A673 (cell line): ENCODE data around the gene PLET1. TPM values are rescaled to one million over a fixed set of nuclear protein-coding genes. Genes with fewer than 3 reads are reported as not detected.

ENCODE experiments used
- BruUV-seq: library from RNA; stranded (reverse); fragments of 400-500 nt; replicated peaks from 2 replicates; lab custom pipeline; 2021; lab: Mats Ljungman, UMichigan
- CTCF ChIA-PET: fragments of 300-600 bp; sonication (Branson Sonifier 250); formaldehyde crosslinking; loops from one replicate; lab custom pipeline; 2022; ENCODE audit warnings: antibody characterized with exemption; lab: Charles Lee
- POLR2A ChIA-PET: fragments of 300-600 bp; sonication (Branson Sonifier 250); formaldehyde crosslinking; loops from one replicate; lab custom pipeline; 2022; ENCODE audit warnings: antibody characterized with exemption; ENCODE audit not compliant: low non-redundant PET; lab: Charles Lee
- DNase-seq: peaks from one replicate; pipeline ENCODE4 v3.0.0-alpha.2; 2015; ENCODE audit warnings: low spot score
- H3K27ac ChIP-seq: fragments of 200-600 bp; sonication (generic); 2 replicates; pipeline ENCODE4 v1.5.1; 2016; ENCODE audit warnings: mixed run types, low read depth, mild to moderate bottlenecking, mixed read lengths, antibody characterized with exemption, low read length; ENCODE audit not compliant: poor library complexity, severe bottlenecking
- H3K27me3 ChIP-seq: fragments of 200-600 bp; sonication (generic); replicated peaks from 2 replicates; pipeline ENCODE4 v1.6.1; 2017; ENCODE audit warnings: mixed run types, low read depth, mild to moderate bottlenecking, mixed read lengths, antibody characterized with exemption, low read length; ENCODE audit not compliant: insufficient read depth, poor library complexity
- H3K36me3 ChIP-seq: fragments of 200-600 bp; sonication (generic); 2 replicates; pipeline ENCODE4 v1.6.1; 2016; ENCODE audit warnings: mixed run types, mild to moderate bottlenecking, mixed read lengths, antibody characterized with exemption, low read length; ENCODE audit not compliant: insufficient read depth, poor library complexity, severe bottlenecking
- H3K4me1 ChIP-seq: fragments of 200-600 bp; sonication (generic); 2 replicates; pipeline ENCODE4 v1.6.1; 2017; ENCODE audit warnings: mixed run types, mild to moderate bottlenecking, mixed read lengths, antibody characterized with exemption, low read length; ENCODE audit not compliant: insufficient read depth, poor library complexity, severe bottlenecking
- H3K4me3 ChIP-seq: fragments of 200-600 bp; sonication (generic); 2 replicates; pipeline ENCODE4 v1.5.1; 2016; ENCODE audit warnings: low read depth, mixed run types, mild to moderate bottlenecking, mixed read lengths, low read length; ENCODE audit not compliant: poor library complexity, severe bottlenecking
- H3K9me3 ChIP-seq: fragments of 200-600 bp; sonication (generic); 2 replicates; pipeline ENCODE4 v1.6.1; 2016; ENCODE audit warnings: mixed run types, low read depth, mild to moderate bottlenecking, mixed read lengths, antibody characterized with exemption, low read length; ENCODE audit not compliant: poor library complexity, severe bottlenecking
- EZH2 ChIP-seq: fragments of 200-600 bp; sonication (generic); IDR thresholded peaks from 2 replicates; pipeline ENCODE4 v1.6.1; 2017; ENCODE audit warnings: borderline replicate concordance, low read depth, mild to moderate bottlenecking, mixed read lengths, antibody characterized with exemption, low read length; ENCODE audit not compliant: poor library complexity, severe bottlenecking
- intact Hi-C: fragments of 100-400 bp; cut with micrococcal nuclease; formaldehyde crosslinking; loops from one replicate; pipeline ENCODE4 v1.10.0; 2022; ENCODE audit not compliant: unreplicated experiment
- total RNA-seq: library from RNA; stranded (reverse); gene quantifications from 2 replicates; pipeline ENCODE4 v1.2.3, GENCODE V29; 2021
- TF ChIP-seq, protein P1 (sequence below): fragments of 300-800, 200-600 bp; sonication (generic); conservative IDR thresholded peaks from 2 replicates; pipeline ENCODE4 v1.5.1; 2017; ENCODE audit warnings: low read depth, mild to moderate bottlenecking, antibody characterized with exemption, low read length, moderate library complexity, mixed read lengths

The PLET1 gene
- total RNA-seq, 1 experiment from 2014 or later, result not detected

- TF ChIP-seq EZH2, result no peak
- TF ChIP-seq, protein P1, sequence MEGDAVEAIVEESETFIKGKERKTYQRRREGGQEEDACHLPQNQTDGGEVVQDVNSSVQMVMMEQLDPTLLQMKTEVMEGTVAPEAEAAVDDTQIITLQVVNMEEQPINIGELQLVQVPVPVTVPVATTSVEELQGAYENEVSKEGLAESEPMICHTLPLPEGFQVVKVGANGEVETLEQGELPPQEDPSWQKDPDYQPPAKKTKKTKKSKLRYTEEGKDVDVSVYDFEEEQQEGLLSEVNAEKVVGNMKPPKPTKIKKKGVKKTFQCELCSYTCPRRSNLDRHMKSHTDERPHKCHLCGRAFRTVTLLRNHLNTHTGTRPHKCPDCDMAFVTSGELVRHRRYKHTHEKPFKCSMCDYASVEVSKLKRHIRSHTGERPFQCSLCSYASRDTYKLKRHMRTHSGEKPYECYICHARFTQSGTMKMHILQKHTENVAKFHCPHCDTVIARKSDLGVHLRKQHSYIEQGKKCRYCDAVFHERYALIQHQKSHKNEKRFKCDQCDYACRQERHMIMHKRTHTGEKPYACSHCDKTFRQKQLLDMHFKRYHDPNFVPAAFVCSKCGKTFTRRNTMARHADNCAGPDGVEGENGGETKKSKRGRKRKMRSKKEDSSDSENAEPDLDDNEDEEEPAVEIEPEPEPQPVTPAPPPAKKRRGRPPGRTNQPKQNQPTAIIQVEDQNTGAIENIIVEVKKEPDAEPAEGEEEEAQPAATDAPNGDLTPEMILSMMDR, result no peak
- CTCF ChIA-PET, result no interaction called here
- H3K9me3 ChIP-seq, result no peaks in the 10 kb centered on the region
- POLR2A ChIA-PET, result no interaction called here
- peak overlapping the region; percentile 38 for H3K27ac ChIP-seq
- intact Hi-C loops, result no loop called here
- DNase-seq, result no peak
- peaks cover 25% of the 10 kb centered on the region for H3K36me3 ChIP-seq
- no peaks in the 10 kb centered on the region for H3K27me3 ChIP-seq
- H3K4me1 ChIP-seq, result peaks cover 92% of the 10 kb centered on the region
- no TSS peak for BruUV-seq
- H3K4me3 ChIP-seq, result no peak overlapping the region
Observed at GRCh38 chr11:112298535-112298934, 37.9 kb upstream of the PLET1 start.

- no peak overlapping the region for H3K27ac ChIP-seq
- no peak for DNase-seq
- H3K4me3 ChIP-seq, result no peak overlapping the region
- H3K27me3 ChIP-seq, result no peaks in the 10 kb centered on the region
- no TSS peak for BruUV-seq
- peaks cover 90% of the 10 kb centered on the region for H3K4me1 ChIP-seq
- intact Hi-C loops, result no loop called here
- CTCF ChIA-PET, result no interaction called here
- POLR2A ChIA-PET, result no interaction called here
- H3K36me3 ChIP-seq, result peaks cover 26% of the 10 kb centered on the region
- TF ChIP-seq EZH2, result no peak
- TF ChIP-seq, protein P1, result no peak
- no peaks in the 10 kb centered on the region for H3K9me3 ChIP-seq
Observed at GRCh38 chr11:112297248-112297866, 36.7 kb upstream of the PLET1 start.

- POLR2A ChIA-PET, result no interaction called here
- intact Hi-C loops, result no loop called here
Observed at GRCh38 chr11:112296044-112296443, 35.4 kb upstream of the PLET1 start.

More at GRCh38 chr11:112296044-112296443, 35.4 kb upstream of the PLET1 start:
- CTCF ChIA-PET, result no interaction called here
- Histone ChIP-seq H3K9me3 (no peaks in the 10 kb centered on the region), H3K27ac (peak overlapping the region; percentile 92), H3K27me3 (no peaks in the 10 kb centered on the region), H3K4me3 (no peak overlapping the region), H3K36me3 (peaks cover 26% of the 10 kb centered on the region), H3K4me1 (peaks cover 79% of the 10 kb centered on the region)
- TF ChIP-seq, protein P1, result no peak
- TF ChIP-seq EZH2, result no peak
- DNase-seq, result no peak
- BruUV-seq, result no TSS peak
